Neutrophil (primary cell): Measurements from ENCODE around the gene DLEU7.

Experiments
- H3K27ac ChIP-seq: fragments of 200-600 bp; sonication (generic); 2 replicates; pipeline ENCODE4 v1.5.1; 2016; ENCODE audit warnings: mild to moderate bottlenecking, moderate library complexity
- H3K27me3 ChIP-seq: fragments of 200-600 bp; sonication (generic); 2 replicates; pipeline ENCODE4 v1.6.0; 2016; ENCODE audit warnings: mild to moderate bottlenecking
- H3K36me3 ChIP-seq: fragments of 200-600 bp; sonication (generic); 2 replicates; pipeline ENCODE4 v1.5.1; 2017
- H3K4me1 ChIP-seq, 2 experiments: fragments of 200-600 bp in 1 of 2; sonication (generic) in 1 of 2; 1 replicate in 1 of 2; 2 replicates in 1 of 2; pipeline versions ENCODE4 v1.5.1 to v1.6.1; 2013 to 2016; ENCODE audit warnings: low read depth in 1 of 2, low read length in 1 of 2, mild to moderate bottlenecking in 1 of 2, moderate library complexity in 1 of 2; ENCODE audit not compliant: control insufficient read depth in 1 of 2, insufficient read depth in 1 of 2
- H3K4me3 ChIP-seq, 2 experiments: fragments of 200-600 bp in 1 of 2; sonication (generic) in 1 of 2; 1 replicate in 1 of 2; 2 replicates in 1 of 2; pipeline ENCODE4 v1.5.1; 2013 to 2016; ENCODE audit warnings: low read depth in 1 of 2, low read length in 1 of 2, mild to moderate bottlenecking in 1 of 2, moderate library complexity in 1 of 2
- H3K9me3 ChIP-seq: fragments of 200-600 bp; sonication (generic); 2 replicates; pipeline ENCODE4 v1.5.1; 2016
- CTCF ChIP-seq: fragments of 200-600 bp; sonication (generic); IDR thresholded peaks from 2 replicates; pipeline ENCODE4 v1.5.1; 2016; ENCODE audit warnings: antibody characterized with exemption

DLEU7 gene

GRCh38 chr13:50887151-50887550, 43.7 kb upstream of the DLEU7 start:
- Histone ChIP-seq H3K27me3 (no peaks in the 10 kb centered on the region), H3K9me3 (no peaks in the 10 kb centered on the region), H3K4me3 (no peak overlapping the region), H3K27ac (no peak overlapping the region), H3K36me3 (no peaks in the 10 kb centered on the region), H3K4me1 (peaks cover 38 to 46% of the 10 kb centered on the region in 2 experiments)
- TF ChIP-seq CTCF, result no peak

GRCh38 chr13:50884265-50884664, 40.8 kb upstream of the DLEU7 start:
- H3K27me3 ChIP-seq, result no peaks in the 10 kb centered on the region
- TF ChIP-seq CTCF, result no peak
- H3K9me3 ChIP-seq, result no peaks in the 10 kb centered on the region
- peak overlapping the region; percentile 75 for H3K27ac ChIP-seq
- H3K36me3 ChIP-seq, result no peaks in the 10 kb centered on the region
- peak overlapping the region in 1 of 2 experiments; percentile 12 for H3K4me3 ChIP-seq
- peaks cover 34 to 39% of the 10 kb centered on the region in 2 experiments for H3K4me1 ChIP-seq

- no peaks in the 10 kb centered on the region for H3K27me3 ChIP-seq
- no peak for TF ChIP-seq CTCF
These were observed 40.2 kb upstream of the DLEU7 start for GRCh38 chr13:50883728-50884127.

GRCh38 chr13:50882816-50883435, 39.4 kb upstream of the DLEU7 start:
- H3K4me1 ChIP-seq, result peaks cover 34 to 39% of the 10 kb centered on the region in 2 experiments
- peak overlapping the region; percentile 46 to 49 for H3K4me3 ChIP-seq
- H3K27me3 ChIP-seq, result no peaks in the 10 kb centered on the region
- H3K9me3 ChIP-seq, result no peaks in the 10 kb centered on the region
- H3K27ac ChIP-seq, result peak overlapping the region; percentile 75
- TF ChIP-seq CTCF, result no peak
- H3K36me3 ChIP-seq, result no peaks in the 10 kb centered on the region

More at GRCh38 chr13:50883728-50884127, 40.2 kb upstream of the DLEU7 start:
- H3K9me3 ChIP-seq, result no peaks in the 10 kb centered on the region
- peak overlapping the region; percentile 75 for H3K27ac ChIP-seq
- no peaks in the 10 kb centered on the region for H3K36me3 ChIP-seq
- H3K4me3 ChIP-seq, result peak overlapping the region in 1 of 2 experiments; percentile 12
- H3K4me1 ChIP-seq, result peaks cover 34 to 39% of the 10 kb centered on the region in 2 experiments

GRCh38 chr13:50873991-50874390, 30.5 kb upstream of the DLEU7 start:
- Histone ChIP-seq H3K4me3 (no peak overlapping the region), H3K27ac (no peak overlapping the region), H3K4me1 (no peaks in the 10 kb centered on the region), H3K27me3 (no peaks in the 10 kb centered on the region), H3K9me3 (no peaks in the 10 kb centered on the region), H3K36me3 (no peaks in the 10 kb centered on the region)
- no peak for TF ChIP-seq CTCF
